Measurements from ENCODE around the gene ZNF609. TPM values are rescaled to one million over a fixed set of nuclear protein-coding genes. Genes with fewer than 3 reads are reported as not detected.

The ZNF609 gene
- total and polyA plus RNA-seq, 9 donors, result 12.1 to 20.8 (median 16.9) TPM

GRCh38 chr15:64532521-64533315 lies 72.3 kb downstream of the ZNF609 start:
- peak; percentile 25 for DNase-seq
- H3K36me3 ChIP-seq (ENCODE audit: control insufficient read depth, insufficient read depth, low read length), result peaks cover 4% of the 10 kb centered on the region
- 89% methylated on average over 3 of the region's 12 CpGs for WGBS (ENCODE audit: insufficient coverage)
- no peaks in the 10 kb centered on the region for H3K4me1 ChIP-seq (ENCODE audit: control insufficient read depth, insufficient read depth, low read length)
- no peaks in the 10 kb centered on the region for H3K9me3 ChIP-seq (replicated peaks; ENCODE audit: control insufficient read depth, low read depth, low read length)
- H3K4me3 ChIP-seq (ENCODE audit: low read length), result no peak overlapping the region
- no peaks in the 10 kb centered on the region for H3K27me3 ChIP-seq (ENCODE audit: control insufficient read depth, insufficient read depth, low read length)
- no peak overlapping the region for H3K27ac ChIP-seq (ENCODE audit: low read length)

DNA sequence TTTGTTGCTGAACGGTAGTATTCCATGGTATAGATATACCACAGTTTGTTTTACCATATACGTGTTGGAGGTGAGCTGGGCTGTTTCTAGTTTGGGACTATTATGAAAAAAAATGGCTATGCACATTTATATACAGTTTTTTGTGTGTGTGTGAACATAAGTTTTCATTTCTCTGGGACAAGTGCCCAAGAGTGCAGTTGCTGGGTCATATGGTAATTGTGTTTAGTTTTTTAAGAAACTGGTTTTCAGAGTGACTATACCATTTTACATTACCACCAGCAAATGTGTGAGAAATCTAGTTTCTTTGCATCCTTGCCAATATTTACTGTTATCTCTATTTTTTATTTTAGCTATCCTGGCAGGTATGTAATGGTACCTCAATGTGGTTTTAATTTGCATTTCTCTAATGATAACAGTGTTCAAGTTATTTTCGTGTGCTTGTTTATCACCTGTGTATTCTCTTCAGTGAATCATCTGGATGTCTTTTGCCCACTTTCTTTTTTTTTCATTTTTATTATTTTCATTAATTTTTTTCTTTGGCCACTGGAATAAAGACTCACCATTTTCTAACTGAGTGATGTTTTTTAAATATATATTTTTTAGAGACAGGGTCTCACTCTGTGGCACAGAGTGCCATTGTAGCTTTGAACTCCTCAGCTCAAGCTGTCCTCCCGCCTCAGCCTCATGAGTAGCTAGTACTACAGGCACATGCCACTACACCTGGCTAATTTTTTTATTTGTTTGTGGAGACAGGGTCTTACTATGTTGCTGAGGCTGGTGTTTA lies 75.3 kb downstream of the ZNF609 start:
- no CpG with 5 or more reads among the region's 4 CpGs for whole genome bisulfite sequencing (ENCODE audit: insufficient coverage)
- Histone ChIP-seq H3K27me3 (ENCODE audit: control insufficient read depth, insufficient read depth, low read length) (no peaks in the 10 kb centered on the region), H3K4me3 (ENCODE audit: low read length) (no peak overlapping the region), H3K4me1 (ENCODE audit: control insufficient read depth, insufficient read depth, low read length) (no peaks in the 10 kb centered on the region), H3K36me3 (ENCODE audit: control insufficient read depth, insufficient read depth, low read length) (no peaks in the 10 kb centered on the region), H3K9me3 (replicated peaks; ENCODE audit: control insufficient read depth, low read depth, low read length) (no peaks in the 10 kb centered on the region), H3K27ac (ENCODE audit: low read length) (no peak overlapping the region)
- DNase-seq, result peak; percentile 47

- Histone ChIP-seq H3K4me3 (ENCODE audit: low read length) (no peak overlapping the region), H3K4me1 (ENCODE audit: control insufficient read depth, insufficient read depth, low read length) (no peaks in the 10 kb centered on the region), H3K36me3 (ENCODE audit: control insufficient read depth, insufficient read depth, low read length) (no peaks in the 10 kb centered on the region), H3K9me3 (replicated peaks; ENCODE audit: control insufficient read depth, low read depth, low read length) (no peaks in the 10 kb centered on the region), H3K27ac (ENCODE audit: low read length) (no peak overlapping the region), H3K27me3 (ENCODE audit: control insufficient read depth, insufficient read depth, low read length) (no peaks in the 10 kb centered on the region)
- WGBS (ENCODE audit: insufficient coverage), result 100% methylated on average over 1 of the region's 6 CpGs
- DNase-seq, result no peak
These were observed 76.0 kb downstream of the ZNF609 start for GRCh38 chr15:64536244-64536836.

DNA sequence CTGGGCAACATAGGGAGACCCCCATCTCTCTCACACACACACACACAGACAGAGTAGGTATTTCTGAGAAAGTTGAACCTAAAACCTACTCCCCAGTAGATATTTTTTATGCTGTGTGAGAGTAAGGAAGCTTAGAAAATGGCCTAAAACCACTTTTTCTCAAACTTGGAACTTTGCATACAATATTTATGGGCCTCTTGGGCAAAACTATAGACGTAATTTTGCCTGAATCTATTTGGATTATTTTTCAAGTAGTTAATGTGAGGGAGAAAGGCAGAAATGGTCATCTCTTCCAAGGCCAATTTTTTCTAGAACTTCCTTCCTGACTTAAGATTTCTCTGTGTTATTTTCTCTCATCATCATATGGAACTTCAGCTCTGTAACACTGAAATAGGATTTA lies 81.7 kb downstream of the ZNF609 start:
- DNase-seq, result peak; percentile 82
- H3K4me1 ChIP-seq (ENCODE audit: control insufficient read depth, insufficient read depth, low read length), result no peaks in the 10 kb centered on the region
- H3K36me3 ChIP-seq (ENCODE audit: control insufficient read depth, insufficient read depth, low read length), result peaks cover 3% of the 10 kb centered on the region
- peak overlapping the region; percentile 42 for H3K27ac ChIP-seq (ENCODE audit: low read length)
- WGBS (ENCODE audit: insufficient coverage), result no CpG with 5 or more reads among the region's 1 CpG
- peaks cover 2% of the 10 kb centered on the region for H3K9me3 ChIP-seq (replicated peaks; ENCODE audit: control insufficient read depth, low read depth, low read length)
- no peaks in the 10 kb centered on the region for H3K27me3 ChIP-seq (ENCODE audit: control insufficient read depth, insufficient read depth, low read length)
- H3K4me3 ChIP-seq (ENCODE audit: low read length), result no peak overlapping the region

GRCh38 chr15:64544450-64544849 lies 84.1 kb downstream of the ZNF609 start:
- Histone ChIP-seq H3K27me3 (ENCODE audit: control insufficient read depth, insufficient read depth, low read length) (no peaks in the 10 kb centered on the region), H3K9me3 (replicated peaks; ENCODE audit: control insufficient read depth, low read depth, low read length) (peaks cover 2% of the 10 kb centered on the region), H3K4me3 (ENCODE audit: low read length) (no peak overlapping the region), H3K36me3 (ENCODE audit: control insufficient read depth, insufficient read depth, low read length) (peaks cover 3% of the 10 kb centered on the region), H3K27ac (ENCODE audit: low read length) (no peak overlapping the region), H3K4me1 (ENCODE audit: control insufficient read depth, insufficient read depth, low read length) (no peaks in the 10 kb centered on the region)
- DNase-seq, result no peak
- no CpG with 5 or more reads among the region's 2 CpGs for WGBS (ENCODE audit: insufficient coverage)

DNA sequence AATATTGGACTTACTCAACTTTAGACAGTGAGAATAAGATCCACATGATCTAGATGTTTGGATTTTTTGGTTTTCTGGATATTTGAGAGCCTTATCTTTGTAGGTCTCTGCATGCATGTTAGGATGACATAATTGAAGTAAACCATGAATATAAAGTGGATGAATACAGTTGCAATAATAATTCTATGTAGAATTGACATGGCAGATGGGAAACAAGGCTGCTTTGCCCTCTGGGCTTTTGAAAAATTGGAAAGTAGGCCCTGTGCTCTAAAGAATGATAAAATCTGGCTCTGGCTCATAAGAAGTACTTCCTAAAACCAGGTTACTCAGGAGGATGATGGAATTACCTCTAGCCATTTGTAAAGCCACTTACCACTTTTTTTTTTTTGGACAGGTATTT lies 86.9 kb downstream of the ZNF609 start:
- H3K27ac ChIP-seq (ENCODE audit: low read length), result no peak overlapping the region
- peaks cover 3% of the 10 kb centered on the region for H3K36me3 ChIP-seq (ENCODE audit: control insufficient read depth, insufficient read depth, low read length)
- H3K4me1 ChIP-seq (ENCODE audit: control insufficient read depth, insufficient read depth, low read length), result no peaks in the 10 kb centered on the region
- DNase-seq, result no peak
- H3K4me3 ChIP-seq (ENCODE audit: low read length), result no peak overlapping the region
- H3K9me3 ChIP-seq (replicated peaks; ENCODE audit: control insufficient read depth, low read depth, low read length), result peaks cover 2% of the 10 kb centered on the region
- H3K27me3 ChIP-seq (ENCODE audit: control insufficient read depth, insufficient read depth, low read length), result no peaks in the 10 kb centered on the region

- no peak overlapping the region for H3K4me3 ChIP-seq (ENCODE audit: low read length)
- DNase-seq, result no peak
- H3K27me3 ChIP-seq (ENCODE audit: control insufficient read depth, insufficient read depth, low read length), result no peaks in the 10 kb centered on the region
- no CpG with 5 or more reads among the region's 2 CpGs for WGBS (ENCODE audit: insufficient coverage)
- no peaks in the 10 kb centered on the region for H3K4me1 ChIP-seq (ENCODE audit: control insufficient read depth, insufficient read depth, low read length)
- peaks cover 3% of the 10 kb centered on the region for H3K36me3 ChIP-seq (ENCODE audit: control insufficient read depth, insufficient read depth, low read length)
- peaks cover 2% of the 10 kb centered on the region for H3K9me3 ChIP-seq (replicated peaks; ENCODE audit: control insufficient read depth, low read depth, low read length)
- H3K27ac ChIP-seq (ENCODE audit: low read length), result no peak overlapping the region
These were observed 87.9 kb downstream of the ZNF609 start for GRCh38 chr15:64548235-64548634.

DNA sequence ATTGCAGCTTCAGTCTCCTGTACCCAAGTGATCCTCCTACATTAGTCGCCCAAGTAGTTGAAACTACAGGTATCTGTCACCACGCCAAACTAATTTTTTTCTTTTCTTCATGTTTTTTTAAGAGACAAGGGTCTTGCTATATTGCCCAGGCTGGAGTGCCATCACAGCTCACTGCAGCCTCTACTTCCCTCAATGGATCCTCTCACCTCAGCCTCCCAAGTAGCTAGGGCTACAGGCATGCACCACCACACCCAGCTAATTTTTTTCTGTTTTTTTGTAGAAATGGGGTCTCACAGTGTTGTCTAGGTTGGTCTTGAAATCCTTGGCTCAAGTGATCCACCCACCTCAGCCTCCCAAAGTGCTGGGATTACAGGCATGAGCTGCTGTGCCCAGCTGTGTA lies 89.5 kb downstream of the ZNF609 start:
- DNase-seq, result no peak
- no CpG with 5 or more reads among the region's 2 CpGs for WGBS (ENCODE audit: insufficient coverage)
- peaks cover 2% of the 10 kb centered on the region for H3K9me3 ChIP-seq (replicated peaks; ENCODE audit: control insufficient read depth, low read depth, low read length)
- no peaks in the 10 kb centered on the region for H3K27me3 ChIP-seq (ENCODE audit: control insufficient read depth, insufficient read depth, low read length)
- H3K4me1 ChIP-seq (ENCODE audit: control insufficient read depth, insufficient read depth, low read length), result no peaks in the 10 kb centered on the region
- H3K4me3 ChIP-seq (ENCODE audit: low read length), result no peak overlapping the region
- H3K36me3 ChIP-seq (ENCODE audit: control insufficient read depth, insufficient read depth, low read length), result no peaks in the 10 kb centered on the region
- no peak overlapping the region for H3K27ac ChIP-seq (ENCODE audit: low read length)

DNA sequence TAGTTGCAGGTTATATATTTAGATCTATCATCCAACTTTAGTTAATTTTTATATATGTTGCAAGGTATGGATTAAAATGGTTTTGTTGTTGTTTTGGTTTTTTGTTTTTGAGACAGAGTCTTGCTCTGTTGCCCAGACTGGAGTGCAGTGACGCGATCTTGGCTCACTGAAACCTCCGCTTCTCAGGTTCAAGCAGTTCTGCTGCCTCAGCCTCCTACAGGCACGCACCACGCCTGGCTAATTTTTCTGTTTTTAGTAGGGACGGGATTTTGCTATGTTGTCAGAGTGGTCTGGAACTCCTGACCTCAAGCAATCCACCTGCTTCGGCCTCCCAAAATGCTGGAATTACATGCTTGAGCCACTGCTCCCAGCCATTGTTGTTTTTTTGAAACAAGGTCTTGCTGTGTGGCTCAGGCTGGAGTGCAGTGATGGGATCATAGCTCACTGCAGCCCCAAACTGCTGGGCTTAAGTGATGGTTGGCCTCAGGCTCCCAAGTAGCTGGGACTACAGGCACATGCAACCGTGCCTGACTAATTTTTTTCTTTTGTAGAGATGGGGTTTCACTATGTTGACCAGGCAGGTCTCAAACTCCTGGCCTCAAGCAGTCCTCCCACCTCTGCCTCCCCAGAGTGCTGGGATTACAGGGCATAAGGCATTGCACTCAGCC lies 92.0 kb downstream of the ZNF609 start:
- 85% methylated on average over 6 of the region's 8 CpGs for WGBS (ENCODE audit: insufficient coverage)
- Histone ChIP-seq H3K27me3 (ENCODE audit: control insufficient read depth, insufficient read depth, low read length) (no peaks in the 10 kb centered on the region), H3K27ac (ENCODE audit: low read length) (no peak overlapping the region), H3K4me3 (ENCODE audit: low read length) (no peak overlapping the region), H3K9me3 (replicated peaks; ENCODE audit: control insufficient read depth, low read depth, low read length) (no peaks in the 10 kb centered on the region), H3K4me1 (ENCODE audit: control insufficient read depth, insufficient read depth, low read length) (no peaks in the 10 kb centered on the region), H3K36me3 (ENCODE audit: control insufficient read depth, insufficient read depth, low read length) (no peaks in the 10 kb centered on the region)
- DNase-seq, result no peak
